HT-29 (cell line): Measurements from ENCODE around the gene FERMT2. TPM values are rescaled to one million over a fixed set of nuclear protein-coding genes. Genes with fewer than 3 reads are reported as not detected.

Experiments
- DNase-seq: peaks from one replicate; pipeline ENCODE4 v3.0.0-alpha.2; 2015; ENCODE audit warnings: low spot score
- total RNA-seq: library from RNA; depleted of rRNA; stranded (reverse); fragments of >200 nt; shearing (Covaris generic); gene quantifications from 2 replicates; pipeline ENCODE4 v1.2.3, GENCODE V29; 2014

The FERMT2 gene
- total RNA-seq, 1 experiment from 2014 or later, result not detected

GRCh38 chr14:52902971-52903619, 47.8 kb downstream of the FERMT2 start:
- DNase-seq, result no peak

- DNase-seq, result no peak
These were observed 49.4 kb downstream of the FERMT2 start for GRCh38 chr14:52901357-52901980.

DNA sequence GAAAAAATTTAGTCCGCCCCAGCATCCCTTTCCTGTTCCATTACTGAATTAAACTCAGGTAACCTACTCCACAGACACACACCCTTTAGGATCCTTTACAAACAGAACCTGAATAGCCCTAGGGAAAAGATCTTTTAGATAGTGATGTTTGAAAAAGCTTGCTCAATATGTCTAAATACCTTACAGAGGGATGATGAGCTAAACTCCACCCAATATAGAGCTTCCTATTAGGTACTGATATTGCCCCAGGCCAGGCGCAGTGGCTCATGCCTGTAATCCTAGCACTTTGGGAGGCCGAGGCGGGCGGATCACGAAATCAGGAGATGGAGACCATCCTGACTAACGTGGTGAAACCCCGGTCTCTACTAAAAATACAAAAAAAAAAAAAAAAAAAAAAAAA, 50.1 kb downstream of the FERMT2 start:
- no peak for DNase-seq

DNA sequence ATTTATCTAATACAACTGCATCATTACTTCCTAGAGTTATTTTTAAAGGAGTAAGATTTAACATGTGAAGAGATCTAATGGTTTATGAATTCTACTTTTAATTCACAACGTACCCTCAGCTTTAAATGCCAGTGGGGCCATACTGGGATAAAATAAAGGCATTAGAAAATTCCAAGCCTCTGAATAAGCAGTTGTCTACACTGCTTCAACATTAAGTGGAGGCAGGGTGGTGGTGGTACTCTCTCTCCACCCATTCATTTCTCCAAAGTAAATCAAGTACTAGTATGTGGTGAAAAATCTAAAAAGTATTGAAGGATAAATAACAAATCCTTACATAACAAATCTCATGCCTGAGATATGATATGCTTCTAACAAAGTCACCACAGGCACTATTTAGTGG, 52.4 kb downstream of the FERMT2 start:
- DNase-seq, result no peak

GRCh38 chr14:52895000-52895399, 55.9 kb downstream of the FERMT2 start:
- DNase-seq, result no peak

- no peak for DNase-seq
These were observed 59.0 kb downstream of the FERMT2 start for GRCh38 chr14:52891800-52892199.

DNA sequence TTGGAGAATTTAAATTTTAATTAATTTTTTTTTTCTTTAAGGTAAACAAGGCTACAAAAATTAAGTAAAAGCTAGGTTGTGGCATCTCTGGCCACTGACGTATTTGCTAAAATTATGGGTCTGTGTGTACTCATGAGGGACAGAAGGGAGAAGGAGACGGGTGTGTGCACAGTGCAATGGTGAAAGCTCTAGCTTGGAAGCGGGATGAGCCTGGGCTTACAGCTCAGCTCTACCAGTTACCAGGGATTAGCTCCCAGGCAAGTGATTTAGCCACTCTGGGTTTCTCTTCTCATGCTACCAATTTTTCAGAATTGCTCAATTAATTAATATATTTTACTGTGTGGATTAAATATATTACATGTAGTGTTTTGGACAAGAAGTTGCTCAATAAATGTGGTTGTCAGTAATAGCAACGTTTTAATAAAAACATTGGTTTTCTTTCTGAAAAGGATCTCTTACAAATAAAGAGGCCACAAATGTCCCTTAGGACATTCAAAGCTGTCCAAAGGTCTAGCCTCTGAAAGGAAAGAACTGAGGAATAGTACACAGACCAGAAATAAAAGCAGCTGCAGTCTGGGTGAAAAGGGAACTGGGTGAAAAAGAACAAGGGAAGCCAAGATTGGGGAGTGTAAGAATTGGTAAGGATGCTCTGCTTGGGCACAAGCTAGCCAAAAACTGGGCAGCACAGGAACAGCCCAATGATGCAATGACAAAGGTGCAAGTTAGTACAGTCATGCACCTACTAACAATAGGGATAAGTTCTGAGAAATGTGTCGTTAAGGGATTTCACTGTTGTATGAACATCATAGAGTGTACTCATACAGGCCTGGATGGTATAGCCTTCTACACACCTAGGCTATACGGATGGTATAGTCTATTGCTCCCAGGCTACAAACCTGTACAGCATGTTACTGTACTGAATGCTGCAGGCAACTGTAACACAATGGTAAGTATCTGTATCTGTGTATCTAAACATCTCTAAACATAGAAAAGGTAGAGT, 61.7 kb downstream of the FERMT2 start:
- DNase-seq, result no peak

DNA sequence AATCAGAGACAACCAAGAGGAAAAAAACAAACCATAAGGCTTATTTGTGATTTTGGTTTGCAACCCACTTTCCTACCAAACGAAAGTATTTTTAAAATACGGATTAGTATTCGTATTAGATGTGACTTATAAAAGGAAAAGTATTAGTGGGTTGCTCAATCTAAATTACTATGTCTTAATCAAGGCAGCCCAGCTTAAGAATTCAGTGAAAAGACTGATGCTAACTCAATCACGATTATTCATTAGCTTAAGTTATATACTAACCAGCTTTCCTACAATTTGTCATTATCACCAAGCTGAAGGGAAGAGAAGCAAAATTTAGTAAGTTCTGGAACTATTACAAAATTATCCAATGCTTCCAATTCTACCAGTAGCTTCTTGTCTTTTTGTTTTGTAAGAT, 62.7 kb downstream of the FERMT2 start:
- no peak for DNase-seq

- no peak for DNase-seq
These were observed 65.6 kb downstream of the FERMT2 start for GRCh38 chr14:52885230-52885629.

DNA sequence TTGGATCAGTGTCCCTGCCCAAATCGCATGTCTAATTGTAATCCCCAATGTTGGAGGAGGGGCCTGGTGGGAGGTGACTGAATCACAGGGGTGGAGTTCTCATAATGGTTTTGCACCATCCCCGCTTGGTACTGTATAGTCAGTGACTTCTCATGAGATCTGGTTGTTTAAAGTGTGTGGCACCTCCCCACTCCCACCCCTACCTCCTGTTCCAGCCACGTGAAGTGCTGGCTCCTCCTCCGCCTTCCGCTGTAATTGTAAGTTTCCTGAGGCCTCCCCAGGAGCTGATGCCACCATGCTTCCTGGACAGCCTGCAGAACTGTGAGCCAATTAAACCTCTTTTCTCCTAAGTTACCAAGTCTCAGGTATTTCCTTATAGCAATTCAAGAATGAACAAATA, 67.2 kb downstream of the FERMT2 start:
- DNase-seq, result no peak

- DNase-seq, result no peak
These were observed 68.0 kb downstream of the FERMT2 start for GRCh38 chr14:52882824-52883223.

- DNase-seq, result no peak
These were observed 70.9 kb downstream of the FERMT2 start for GRCh38 chr14:52879958-52880357.

- no peak for DNase-seq
These were observed 71.9 kb downstream of the FERMT2 start for GRCh38 chr14:52878946-52879345.

DNA sequence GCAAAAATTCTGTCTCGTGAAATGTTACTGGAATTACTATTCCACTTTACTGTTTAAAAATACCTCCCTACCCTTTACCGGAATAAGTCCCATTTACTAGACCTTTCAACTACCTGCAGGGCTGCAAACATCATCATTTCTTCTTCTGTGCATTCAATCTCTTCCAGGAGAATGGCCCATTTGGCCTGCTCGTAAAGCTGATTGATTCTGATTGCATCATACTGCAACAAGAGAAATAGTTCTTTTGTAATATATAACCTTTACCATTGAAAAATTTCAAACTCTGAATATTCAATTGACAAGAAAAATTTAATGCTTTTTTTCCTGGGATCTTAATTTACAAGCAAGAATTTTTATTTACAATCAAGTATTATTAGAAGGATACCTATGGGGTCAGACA, 72.4 kb downstream of the FERMT2 start:
- no peak for DNase-seq

DNA sequence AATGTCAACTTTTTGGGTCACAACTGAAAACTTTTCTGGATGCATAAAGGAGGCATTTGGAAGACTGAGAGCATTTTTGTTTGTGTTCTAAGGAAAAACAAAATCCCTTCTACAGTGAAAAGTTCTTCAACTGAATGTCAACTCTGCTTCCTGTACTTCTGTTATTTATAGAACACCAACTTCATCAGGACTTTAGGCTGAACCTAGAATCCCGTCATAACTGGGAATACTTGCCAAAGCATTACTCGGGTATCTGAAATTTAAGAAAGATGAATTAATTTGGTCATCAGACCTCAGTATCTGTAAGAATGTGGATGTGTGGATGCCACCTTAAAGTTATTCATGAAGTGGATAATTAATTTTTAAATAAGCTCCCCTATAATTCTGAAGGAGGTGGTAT, 73.2 kb downstream of the FERMT2 start:
- DNase-seq, result no peak

DNA sequence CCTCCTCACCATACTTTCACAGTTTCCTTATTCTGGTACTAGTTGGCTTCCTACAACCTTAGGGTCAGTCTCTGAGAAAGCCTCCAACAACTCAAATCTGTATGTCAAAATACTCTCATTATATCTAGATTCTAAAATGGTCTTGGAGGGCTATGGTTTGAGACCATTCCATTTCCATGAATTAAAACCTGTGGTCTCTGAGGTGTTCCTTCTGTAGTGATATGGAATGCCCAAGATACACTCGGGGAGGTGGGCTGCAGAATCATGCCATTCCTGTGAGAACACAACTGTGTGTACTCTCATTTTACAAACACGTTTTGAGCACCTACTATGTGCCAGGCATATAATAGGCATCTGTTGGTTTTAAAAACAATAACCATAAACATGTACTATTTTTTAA, 74.0 kb downstream of the FERMT2 start:
- no peak for DNase-seq

- no peak for DNase-seq
These were observed 74.5 kb downstream of the FERMT2 start for GRCh38 chr14:52876311-52876710.

DNA sequence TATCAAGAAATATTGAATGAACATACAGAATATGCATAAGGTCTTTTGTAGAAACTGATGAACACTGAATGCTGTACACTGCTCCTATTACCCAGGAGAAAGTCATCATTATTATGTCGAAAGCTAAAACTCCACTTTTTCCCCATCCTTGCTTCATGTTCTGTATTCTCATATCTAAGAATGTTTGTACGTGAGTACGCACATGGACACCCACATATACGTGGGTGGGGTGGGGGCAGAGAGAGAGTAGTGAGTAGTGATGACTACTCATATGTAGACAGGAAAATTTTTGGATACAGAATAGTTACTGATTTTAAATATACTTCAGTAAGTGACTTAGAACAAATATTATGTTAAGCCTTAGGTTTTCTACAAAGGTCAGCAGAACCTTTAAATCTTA, 75.1 kb downstream of the FERMT2 start:
- DNase-seq, result no peak

- no peak for DNase-seq
These were observed 76.5 kb downstream of the FERMT2 start for GRCh38 chr14:52874389-52874788.

DNA sequence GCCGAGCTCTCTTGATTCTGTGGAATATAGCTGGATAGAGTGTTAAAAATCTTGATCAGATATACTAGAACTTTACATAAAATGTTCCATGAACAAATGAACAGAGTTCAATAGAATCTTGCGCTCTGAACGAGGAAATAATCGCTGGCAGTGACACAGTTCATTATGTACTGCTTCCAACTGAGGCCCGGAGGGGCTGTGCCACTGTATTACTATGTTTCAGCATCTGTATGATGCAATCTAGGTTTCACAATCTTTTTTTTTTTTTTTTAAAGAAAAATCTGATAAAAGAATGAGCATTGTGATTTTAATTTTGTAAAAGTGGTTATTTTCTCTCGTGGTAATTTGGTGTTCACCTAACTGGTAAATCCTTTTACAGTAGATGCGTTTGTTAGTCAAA, 77.2 kb downstream of the FERMT2 start:
- no peak for DNase-seq

- DNase-seq, result no peak
These were observed 77.8 kb downstream of the FERMT2 start for GRCh38 chr14:52873065-52873464.

- no peak for DNase-seq
These were observed 79.2 kb downstream of the FERMT2 start for GRCh38 chr14:52871606-52872005.
